GM19467 (cell line): ENCODE measurements around the gene GOLIM4.
"Not testable (repeated sequence)": the region's sequence is repeated elsewhere in the genome, so short reads cannot be mapped to it uniquely, and the experiment has no call there.

Experiments used
- ATAC-seq: cut with Tn5 transposase; IDR thresholded peaks from one replicate; pipeline ENCODE4 v1.9.1; 2021; ENCODE audit warnings: mild to moderate bottlenecking, moderate library complexity; ENCODE audit not compliant: unreplicated experiment

The GOLIM4 gene

DNA sequence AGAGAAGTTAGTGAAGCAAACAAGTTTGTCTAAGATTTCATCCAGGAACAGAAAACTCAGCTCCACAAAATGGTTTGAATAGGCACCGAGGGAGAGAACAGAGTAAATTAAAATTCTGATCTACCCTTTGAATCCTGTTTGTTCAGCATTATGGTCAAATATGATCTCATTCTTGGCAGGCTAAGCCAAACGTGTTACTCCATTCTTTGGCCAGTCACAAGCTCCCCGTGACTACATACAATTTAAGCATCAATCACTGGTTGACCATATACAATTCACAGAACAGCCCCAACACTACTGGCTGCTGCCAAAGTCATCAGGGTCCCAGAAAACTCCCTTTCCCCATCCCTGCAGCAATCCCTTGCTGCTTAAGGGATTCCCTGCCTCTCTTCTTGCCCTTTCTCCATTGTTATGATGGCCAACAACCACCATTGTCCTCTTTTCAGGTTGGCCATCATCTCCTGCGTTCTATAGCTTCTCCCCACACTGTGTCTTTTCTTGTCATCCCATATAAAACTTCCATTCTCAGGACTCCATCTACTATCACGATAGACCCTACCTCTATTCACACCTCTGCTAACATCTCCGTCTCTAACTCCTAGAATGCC, 46.3 kb downstream of the GOLIM4 start:
- no peak for ATAC-seq

DNA sequence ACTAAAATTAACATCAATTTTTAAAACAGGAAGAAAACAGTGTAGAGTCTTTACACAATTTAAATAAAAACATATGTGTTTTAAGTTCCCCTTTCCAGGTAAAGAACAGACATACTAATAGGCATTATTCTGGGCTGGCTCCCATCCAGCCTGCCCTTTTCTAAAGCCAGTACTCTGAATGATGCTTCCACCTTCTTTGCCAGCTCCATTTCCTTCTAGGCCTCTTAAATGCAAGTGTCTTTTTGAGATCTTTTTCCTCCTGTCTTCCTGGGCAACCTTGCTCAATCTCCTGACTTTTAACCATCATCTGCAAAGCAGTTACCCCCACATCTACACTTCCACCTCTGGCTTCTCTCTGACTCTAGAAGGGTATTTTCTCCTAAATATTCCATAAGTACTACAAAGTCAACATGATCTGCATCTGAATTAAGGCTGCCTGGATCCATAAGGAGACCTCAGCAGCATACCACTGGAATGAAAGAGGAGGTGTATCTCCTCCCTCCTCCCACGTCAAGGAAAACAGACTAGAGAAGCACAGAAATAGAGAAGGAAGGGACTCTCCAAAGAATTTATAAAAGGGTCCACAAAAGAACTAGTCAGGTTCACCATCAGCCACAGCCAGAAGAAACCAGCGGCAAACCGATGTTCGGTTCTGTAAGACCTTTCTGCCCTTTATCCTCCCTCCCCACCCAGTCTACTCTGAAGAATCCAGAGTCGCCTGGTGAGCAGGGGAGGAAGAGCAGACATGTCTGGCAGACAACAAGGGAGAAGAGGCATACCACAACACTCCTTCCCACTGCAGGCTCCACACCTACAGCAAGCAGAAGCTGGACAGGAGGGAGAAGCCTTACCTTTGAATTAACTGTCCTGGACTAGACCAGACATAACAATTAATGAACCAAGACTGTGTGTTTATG, 47.1 kb downstream of the GOLIM4 start:
- no peak for ATAC-seq

DNA sequence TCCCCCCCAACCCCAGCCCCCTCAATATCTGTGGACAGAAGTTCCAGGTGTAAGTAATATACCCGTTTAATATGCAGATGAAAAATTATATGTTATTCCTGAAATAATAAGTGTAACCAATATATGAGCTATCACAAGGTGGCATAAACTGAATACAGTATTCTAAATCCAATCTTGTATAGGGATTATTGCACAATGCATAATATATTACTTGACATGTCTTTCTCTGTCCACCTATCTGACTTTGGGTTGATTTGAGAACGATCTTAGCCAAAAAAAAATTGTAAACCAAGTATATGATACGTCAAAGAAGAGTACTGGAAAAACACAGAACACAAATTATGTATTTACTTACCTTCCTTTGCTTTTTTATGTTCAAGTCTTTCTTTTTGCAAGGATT, 47.8 kb downstream of the GOLIM4 start:
- ATAC-seq: no peak

DNA sequence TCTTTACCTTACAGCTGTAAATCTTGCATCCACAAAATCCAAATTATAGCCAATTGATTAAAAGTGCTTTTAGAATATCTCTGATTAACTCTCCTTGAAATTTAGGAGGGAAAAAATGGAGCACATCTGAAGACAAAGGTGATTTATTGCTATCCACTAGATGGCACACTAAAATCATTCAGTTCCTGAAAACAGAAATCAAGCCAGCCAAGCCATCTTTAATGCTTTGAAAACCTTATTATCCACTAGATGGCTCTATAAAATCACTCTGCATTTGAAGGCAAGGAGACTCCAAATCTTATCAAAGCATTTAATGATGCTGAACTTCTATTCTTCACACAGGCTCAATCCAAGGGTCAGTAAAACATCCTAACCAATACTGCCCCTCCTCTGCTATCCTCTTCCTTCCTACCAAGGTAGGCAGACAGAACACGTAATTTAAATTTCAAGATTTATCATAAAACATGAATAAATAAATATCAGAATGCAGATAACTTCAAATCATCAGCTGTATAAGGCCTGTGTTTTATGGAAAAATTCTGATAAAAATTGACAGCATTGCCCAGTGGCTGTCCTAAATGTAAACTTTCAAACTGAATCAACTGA, 48.4 kb downstream of the GOLIM4 start:
- peak; percentile 79 for ATAC-seq

DNA sequence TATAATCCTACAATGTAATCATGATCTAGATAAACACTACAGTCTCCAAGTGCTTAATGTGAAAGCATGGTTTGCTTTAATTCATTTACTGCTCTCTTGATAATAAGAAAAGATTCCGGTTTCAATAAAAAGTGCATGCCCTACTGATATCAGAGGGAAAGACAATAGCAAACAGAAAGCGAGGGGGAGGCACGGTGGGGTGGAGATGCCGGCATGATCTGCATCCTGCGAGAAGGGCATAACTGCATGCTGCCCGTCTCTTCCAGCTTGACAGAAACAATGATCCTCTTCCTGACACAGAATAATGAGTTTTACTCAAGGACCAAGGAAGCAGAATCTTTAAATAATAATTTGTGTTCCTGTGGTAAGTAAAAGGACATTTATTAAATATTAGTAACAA, 51.7 kb downstream of the GOLIM4 start:
- no peak for ATAC-seq

DNA sequence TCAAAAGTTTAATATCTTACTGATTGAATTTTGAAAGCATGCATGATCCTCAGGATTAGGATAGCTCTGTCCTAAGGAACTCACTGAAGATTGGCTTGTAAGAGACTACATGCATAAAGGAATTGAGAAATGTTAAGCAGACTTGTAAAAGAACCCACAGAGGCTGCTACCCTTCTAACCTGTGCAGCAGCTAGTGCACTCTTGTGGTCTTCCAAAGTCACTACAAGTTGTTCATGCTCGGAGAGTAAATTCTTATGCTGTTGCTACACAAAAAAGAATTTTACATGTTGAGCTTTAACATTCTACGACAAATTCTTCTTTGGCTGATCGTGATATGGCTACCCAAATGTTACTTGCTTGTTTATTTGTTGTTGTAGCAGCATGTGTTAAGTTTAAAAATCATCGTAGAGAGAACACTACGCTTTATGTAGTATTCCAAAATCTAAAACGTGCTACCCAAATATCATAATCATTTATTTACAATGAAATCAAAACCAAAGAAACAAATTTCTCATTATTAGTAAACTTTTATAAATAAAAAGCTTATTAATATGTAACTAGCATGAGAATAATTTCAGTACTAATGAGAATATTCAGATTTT, 55.0 kb downstream of the GOLIM4 start:
- peak; percentile 68 for ATAC-seq

DNA sequence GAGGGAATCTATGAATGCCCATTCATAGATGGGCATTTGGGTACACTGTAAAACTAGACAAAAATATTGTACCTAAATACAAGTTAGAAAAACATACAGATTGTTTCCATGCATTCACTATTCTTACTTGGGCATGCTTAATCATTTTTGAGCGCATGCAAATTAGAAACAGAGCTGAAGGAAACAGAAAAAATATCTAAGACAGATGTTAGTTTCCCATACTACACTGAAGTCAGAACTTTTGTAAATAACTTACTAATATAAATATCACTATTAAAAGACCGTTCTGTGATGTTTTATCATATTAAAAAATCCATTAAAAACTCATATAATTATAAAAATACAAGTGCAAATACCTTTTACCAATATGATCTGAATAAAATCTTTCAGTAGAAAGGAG, 58.7 kb downstream of the GOLIM4 start:
- ATAC-seq: no peak

DNA sequence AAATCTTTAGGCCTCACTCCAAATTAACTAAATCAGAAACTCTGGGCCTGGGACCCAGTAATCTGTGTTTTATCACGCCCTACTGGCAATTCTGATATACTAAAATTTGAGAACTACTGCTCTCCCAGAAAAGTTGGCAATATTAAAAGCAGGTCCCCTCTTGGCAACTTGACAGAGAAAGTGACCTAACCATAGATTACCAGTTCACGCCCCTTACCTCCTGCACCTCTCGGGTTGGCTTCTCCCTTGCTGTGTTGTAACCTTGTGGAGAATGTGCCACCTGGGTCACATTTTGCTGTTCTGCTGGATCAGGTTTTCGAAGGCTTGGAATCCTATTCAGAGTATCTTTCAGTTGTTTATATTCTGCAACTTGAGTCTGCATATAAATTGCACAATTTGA, 59.1 kb downstream of the GOLIM4 start:
- no peak for ATAC-seq

DNA sequence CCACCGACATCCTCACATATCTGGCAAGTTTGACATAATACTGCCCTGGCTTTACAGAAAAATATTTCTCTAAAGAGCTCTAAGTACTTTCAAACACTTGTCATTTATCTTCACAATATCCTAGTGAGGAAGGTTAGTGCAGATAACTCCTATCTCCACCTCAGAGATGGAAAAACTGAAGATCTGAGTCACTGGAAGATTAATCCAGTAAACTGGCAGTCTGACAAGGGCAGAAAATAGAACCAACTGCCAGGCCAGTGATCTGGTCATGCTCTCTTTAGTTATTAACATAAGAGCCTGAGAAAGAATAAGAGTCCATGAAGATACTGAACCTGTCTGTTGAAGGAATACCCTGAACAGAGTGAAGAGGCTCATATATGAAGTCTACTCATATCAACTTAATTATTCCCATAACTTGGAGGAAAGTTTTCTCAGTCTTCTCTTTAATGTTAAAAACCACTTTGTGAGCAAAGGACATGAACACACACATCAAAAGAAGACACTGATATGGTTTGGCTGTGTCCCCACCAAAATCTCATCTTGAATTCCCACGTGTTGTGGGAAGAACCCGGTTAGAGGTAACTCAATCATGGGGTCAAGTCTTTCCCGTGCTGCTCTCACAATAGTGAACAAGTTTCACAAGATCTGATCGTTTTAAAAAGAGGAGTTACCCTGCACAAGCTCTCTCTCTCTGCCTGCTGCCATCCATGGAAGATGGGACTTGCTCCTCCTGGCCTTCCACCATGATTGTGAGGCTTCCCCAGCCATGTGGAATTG, 61.4 kb downstream of the GOLIM4 start:
- no peak for ATAC-seq

DNA sequence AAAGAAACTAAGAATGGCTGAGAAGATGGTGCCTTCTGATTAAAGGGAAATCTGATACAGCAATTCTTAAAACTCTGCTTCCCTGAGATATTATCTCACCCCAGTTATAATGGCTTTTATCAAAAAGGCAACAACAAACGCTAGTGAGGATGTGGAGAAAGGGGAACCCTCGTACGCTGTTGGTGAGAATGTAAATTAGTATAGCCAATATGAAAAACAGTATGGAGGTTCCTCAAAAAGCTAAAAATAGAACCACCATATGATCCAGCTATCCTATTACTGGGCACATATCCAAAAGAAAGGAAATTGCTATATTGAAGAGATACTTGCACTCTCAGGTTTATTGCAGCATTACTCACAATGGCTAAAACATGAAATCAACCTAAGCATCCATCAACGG, 65.1 kb downstream of the GOLIM4 start:
- ATAC-seq: no peak

DNA sequence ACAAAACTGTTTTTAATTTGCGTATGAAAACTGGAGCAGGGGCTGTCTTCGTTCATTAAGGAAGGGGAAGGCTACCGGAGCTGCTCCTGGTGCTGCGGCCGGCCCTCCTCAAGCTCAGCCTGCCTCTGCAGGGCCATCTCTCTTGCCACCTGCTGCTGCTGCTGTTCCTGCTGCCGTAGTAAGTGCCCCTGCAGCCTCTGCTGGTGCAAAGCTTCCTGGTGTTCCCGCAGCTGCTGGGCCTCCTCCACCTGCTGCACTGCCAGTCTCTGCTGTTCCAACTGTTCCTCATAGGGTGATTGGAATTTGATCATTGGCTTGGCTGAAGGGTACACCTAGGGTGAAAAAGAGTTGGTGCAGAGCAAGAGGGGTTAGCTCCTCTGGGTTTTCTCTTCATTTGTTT, 66.0 kb downstream of the GOLIM4 start:
- no peak for ATAC-seq

DNA sequence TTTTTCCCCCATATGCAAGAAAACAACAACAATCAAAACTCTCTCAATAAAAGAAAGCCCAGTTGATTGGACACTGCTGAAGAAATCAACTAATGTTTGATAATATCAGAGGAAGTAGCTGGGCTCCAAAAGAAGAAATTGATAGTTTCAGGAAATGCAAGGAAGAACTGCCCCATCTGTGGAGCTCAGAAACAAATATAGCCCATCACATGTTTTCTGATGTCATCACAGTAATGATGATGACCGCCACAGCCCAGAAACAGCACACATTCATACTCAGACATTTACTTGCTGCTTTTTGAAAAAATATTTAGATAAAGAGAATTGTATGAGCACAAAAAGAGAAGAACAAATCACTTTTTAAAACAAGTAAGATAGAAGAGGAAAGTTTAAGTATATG, 67.6 kb downstream of the GOLIM4 start:
- ATAC-seq: no peak

DNA sequence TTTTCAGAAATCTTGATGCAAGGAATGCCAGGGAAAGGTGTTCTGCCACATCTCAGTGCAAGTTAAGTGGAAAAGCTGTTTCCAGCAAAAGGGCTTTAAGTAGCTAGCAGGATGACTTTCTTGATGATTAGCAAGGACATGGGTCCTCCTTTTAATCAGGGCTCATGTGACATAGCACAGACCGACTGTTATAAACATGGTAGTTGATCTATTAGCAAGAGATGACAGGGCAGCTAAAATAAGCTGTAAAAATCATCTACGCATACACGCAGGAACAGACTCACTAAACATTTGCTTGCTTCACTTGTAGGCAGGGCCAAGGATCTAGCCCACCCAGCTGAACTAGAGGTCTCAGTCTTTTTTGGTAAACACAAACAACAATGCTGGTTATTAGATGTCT, 69.0 kb downstream of the GOLIM4 start:
- no peak for ATAC-seq

DNA sequence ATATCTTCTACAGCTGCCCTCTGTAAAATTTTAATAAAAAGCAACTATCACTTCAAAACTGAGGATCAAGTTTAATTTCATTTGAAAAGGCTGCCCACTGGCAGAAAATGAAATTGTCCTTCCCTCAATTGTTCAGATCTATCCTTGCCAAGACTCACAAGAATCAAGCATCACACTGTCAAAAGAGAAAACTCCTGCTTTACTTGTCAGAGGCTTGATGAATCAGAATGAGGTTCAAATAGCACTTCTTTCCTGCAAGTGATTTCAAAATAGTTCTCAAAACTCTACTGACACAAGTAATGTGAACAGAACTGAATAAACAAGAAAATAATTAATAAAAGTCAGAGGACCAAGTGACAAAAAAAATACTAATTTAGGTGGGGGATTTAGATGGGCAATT, 70.6 kb downstream of the GOLIM4 start:
- no peak for ATAC-seq

DNA sequence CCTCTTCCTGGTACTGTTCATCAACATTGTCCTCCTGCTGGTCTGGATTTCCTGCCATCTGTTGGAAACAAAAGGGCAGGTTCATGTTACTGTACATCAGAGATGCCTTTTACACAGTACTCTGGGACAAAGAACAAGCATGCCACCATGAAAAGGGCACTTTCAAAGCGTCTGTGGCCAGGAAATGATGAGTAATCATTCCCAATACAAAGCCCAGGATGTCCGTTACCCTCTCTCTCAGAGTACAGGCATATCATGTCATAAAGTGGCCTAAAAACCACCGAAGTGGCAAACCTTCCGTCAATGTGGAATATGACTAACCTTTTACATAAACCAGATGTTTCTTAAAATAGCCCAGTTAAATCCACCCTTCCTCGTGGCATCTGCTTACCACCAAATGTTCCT, 71.2 kb downstream of the GOLIM4 start:
- ATAC-seq: no peak

DNA sequence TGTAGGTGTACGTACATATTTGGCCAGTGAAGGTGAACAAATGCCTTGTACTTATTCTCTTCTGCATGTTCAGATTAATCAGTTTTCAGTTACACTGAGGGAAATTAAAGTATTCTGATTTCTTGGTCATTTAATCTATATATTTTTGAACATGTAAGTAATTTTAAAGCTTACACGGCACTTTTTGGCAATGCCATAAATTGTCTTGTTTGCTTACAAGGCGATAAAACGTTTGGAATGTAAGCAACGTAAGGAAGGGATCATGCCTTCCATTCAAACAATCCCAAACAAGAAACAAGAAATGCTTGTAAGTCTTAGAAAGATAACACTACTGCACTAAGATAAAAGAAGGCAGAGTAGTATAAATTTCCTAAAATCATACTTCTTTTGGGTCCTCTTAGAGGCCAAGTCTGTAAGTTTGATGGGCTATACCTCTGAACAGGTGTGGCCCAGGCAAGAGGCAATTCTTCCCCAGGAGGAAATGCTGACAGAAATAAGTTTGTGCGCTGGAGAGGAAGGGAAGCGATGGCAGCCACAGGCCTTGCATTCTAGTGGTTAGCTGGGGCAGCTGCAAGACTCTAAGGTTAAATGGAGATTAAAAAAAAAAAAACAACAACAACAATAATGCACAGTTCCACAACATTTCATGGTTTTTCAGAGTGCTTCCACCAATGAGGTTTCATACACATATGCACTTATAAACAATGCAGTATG, 73.8 kb downstream of the GOLIM4 start:
- no peak for ATAC-seq

DNA sequence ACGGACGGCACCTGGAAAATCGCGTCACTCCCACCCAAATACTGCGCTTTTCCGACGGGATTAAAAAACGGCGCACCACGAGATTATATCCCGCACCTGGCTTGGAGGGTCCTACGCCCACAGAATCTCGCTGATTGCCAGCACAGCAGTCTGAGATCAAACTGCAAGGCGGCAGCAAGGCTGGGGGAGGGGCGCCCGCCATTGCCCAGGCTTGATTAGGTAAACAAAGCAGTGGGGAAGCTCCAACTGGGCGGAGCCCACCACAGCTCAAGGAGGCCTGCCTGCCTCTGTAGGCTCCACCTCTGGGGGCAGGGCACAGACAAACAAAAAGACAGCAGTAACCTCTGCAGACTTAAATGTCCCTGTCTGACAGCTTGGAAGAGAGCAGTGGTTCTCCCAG, 84.4 kb downstream of the GOLIM4 start:
- not testable (repeated sequence) for ATAC-seq

DNA sequence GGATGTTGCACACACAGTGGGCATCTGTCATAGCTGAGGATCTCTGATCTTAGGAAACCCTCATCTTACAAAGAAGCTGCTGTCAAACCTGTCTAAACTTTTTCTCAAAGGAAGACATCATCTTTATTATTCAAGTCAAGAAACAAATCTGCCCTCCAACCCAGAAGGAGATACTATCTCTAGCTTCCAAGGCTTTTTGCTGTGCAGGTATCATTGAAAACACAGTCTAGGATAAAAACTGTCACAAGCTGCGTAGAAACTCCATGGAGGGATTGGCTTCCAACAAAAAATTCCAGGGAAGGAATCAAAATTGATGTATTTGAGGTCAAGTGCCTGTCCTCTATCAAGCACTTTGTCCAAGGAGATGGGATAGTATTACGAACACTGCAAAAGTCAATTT, 89.1 kb downstream of the GOLIM4 start:
- ATAC-seq: no peak

DNA sequence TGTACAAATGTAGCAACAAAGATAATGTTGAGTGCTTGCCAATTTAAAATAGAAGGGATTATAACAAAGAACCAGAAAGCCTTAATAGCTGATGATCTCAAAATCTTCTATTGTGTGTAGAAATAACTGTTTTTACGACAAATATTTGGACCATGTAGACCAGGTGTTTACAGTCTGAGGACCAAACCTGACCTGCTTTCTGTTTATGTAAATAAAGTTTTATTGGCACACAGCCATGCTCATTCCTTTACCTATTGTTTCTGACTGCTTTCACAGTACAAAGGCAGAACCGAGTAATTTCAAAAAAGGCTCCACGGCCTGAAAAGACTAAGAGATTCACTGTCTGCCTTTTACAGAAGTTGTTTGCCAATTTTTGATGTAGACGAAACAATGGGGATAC, 91.8 kb downstream of the GOLIM4 start:
- ATAC-seq: no peak

DNA sequence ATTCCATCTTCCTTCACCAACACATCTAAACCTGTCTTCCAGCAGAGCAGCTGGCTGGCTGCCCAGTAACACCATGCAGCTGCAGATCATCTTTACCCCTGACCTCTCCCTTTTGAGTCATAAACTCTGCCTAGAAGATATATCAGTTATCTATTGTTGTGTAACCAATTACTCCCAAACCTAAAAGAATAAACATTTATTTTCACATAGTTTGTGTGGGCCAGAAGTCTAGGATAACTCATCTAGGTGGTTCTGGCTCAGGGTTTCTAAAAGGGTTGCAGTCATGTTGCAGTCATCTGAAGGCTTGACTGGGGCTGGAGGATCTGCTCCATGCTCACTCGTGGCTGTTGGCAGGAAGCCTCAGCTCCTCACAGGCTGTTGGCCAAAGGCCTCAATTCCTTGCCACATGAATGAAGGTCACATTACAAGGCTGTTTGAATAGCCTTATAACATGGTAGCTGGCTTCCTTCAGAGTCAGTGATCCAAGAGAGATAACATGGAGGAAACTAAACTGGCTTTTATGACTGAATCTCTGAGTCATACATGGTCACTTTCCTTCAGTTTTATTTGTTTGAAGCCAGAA, 92.8 kb downstream of the GOLIM4 start:
- no peak for ATAC-seq
